ENCODE measurements around the gene LMX1B.

Gene LMX1B

DNA sequence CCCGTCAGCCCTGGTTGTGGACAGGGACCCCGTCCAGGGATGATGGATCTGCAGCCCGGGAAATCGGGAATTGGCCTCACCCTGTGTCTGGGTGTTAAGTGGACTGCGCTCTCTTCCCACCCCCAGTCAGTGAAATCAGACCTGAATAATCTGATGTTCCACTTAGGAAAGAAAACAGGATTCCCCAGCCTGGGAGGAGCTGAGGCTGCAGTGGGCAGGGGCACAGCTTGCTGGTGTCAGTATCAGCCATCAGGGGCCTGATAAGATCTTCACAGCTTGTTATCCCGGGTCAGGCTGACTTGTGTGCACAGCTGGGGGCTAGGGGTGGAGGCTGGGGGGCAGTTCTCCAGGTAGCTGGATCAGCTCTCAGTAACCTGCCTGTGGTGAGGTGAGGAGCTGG lies 29.1 kb downstream of the LMX1B start (continued):
- TF ChIP-seq, protein P1, sequence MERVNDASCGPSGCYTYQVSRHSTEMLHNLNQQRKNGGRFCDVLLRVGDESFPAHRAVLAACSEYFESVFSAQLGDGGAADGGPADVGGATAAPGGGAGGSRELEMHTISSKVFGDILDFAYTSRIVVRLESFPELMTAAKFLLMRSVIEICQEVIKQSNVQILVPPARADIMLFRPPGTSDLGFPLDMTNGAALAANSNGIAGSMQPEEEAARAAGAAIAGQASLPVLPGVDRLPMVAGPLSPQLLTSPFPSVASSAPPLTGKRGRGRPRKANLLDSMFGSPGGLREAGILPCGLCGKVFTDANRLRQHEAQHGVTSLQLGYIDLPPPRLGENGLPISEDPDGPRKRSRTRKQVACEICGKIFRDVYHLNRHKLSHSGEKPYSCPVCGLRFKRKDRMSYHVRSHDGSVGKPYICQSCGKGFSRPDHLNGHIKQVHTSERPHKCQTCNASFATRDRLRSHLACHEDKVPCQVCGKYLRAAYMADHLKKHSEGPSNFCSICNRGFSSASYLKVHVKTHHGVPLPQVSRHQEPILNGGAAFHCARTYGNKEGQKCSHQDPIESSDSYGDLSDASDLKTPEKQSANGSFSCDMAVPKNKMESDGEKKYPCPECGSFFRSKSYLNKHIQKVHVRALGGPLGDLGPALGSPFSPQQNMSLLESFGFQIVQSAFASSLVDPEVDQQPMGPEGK (tag by site-specific recombination; IDR thresholded peaks at IDR 0.05), result peak; percentile 48
- TF ChIP-seq ZNF311 (tag by site-specific recombination; IDR thresholded peaks at IDR 0.05; ENCODE audit: borderline replicate concordance), result no peak
- TF ChIP-seq MZF1 (tag by site-specific recombination; IDR thresholded peaks at IDR 0.05; ENCODE audit: borderline replicate concordance), result no peak
- no peak for TF ChIP-seq ZNF623 (tag by site-specific recombination; IDR thresholded peaks at IDR 0.05)
- TF ChIP-seq ZNF791 (tag by site-specific recombination; IDR thresholded peaks at IDR 0.05), result no peak
- no peak for TF ChIP-seq YY2 (tag by site-specific recombination; IDR thresholded peaks at IDR 0.05)
- TF ChIP-seq KLF10 (tag by site-specific recombination; IDR thresholded peaks at IDR 0.05), result no peak
- TF ChIP-seq ZSCAN30 (tag by site-specific recombination; IDR thresholded peaks at IDR 0.05), result no peak
- no peak for TF ChIP-seq ZNF426 (tag by site-specific recombination; IDR thresholded peaks at IDR 0.05)
- TF ChIP-seq ZBTB21 (tag by site-specific recombination; IDR thresholded peaks at IDR 0.05), result no peak
- TF ChIP-seq, protein P2, sequence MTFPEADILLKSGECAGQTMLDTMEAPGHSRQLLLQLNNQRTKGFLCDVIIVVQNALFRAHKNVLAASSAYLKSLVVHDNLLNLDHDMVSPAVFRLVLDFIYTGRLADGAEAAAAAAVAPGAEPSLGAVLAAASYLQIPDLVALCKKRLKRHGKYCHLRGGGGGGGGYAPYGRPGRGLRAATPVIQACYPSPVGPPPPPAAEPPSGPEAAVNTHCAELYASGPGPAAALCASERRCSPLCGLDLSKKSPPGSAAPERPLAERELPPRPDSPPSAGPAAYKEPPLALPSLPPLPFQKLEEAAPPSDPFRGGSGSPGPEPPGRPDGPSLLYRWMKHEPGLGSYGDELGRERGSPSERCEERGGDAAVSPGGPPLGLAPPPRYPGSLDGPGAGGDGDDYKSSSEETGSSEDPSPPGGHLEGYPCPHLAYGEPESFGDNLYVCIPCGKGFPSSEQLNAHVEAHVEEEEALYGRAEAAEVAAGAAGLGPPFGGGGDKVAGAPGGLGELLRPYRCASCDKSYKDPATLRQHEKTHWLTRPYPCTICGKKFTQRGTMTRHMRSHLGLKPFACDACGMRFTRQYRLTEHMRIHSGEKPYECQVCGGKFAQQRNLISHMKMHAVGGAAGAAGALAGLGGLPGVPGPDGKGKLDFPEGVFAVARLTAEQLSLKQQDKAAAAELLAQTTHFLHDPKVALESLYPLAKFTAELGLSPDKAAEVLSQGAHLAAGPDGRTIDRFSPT (tag by site-specific recombination; IDR thresholded peaks at IDR 0.05), result no peak
- TF ChIP-seq, protein P3, sequence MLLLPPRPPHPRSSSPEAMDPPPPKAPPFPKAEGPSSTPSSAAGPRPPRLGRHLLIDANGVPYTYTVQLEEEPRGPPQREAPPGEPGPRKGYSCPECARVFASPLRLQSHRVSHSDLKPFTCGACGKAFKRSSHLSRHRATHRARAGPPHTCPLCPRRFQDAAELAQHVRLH (tag by site-specific recombination; IDR thresholded peaks at IDR 0.05), result no peak
- no peak for TF ChIP-seq ZNF37A (tag by site-specific recombination; IDR thresholded peaks at IDR 0.05)
- TF ChIP-seq, protein P4, sequence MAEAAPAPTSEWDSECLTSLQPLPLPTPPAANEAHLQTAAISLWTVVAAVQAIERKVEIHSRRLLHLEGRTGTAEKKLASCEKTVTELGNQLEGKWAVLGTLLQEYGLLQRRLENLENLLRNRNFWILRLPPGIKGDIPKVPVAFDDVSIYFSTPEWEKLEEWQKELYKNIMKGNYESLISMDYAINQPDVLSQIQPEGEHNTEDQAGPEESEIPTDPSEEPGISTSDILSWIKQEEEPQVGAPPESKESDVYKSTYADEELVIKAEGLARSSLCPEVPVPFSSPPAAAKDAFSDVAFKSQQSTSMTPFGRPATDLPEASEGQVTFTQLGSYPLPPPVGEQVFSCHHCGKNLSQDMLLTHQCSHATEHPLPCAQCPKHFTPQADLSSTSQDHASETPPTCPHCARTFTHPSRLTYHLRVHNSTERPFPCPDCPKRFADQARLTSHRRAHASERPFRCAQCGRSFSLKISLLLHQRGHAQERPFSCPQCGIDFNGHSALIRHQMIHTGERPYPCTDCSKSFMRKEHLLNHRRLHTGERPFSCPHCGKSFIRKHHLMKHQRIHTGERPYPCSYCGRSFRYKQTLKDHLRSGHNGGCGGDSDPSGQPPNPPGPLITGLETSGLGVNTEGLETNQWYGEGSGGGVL (tag by site-specific recombination; IDR thresholded peaks at IDR 0.05), result no peak
- TF ChIP-seq, protein P5, sequence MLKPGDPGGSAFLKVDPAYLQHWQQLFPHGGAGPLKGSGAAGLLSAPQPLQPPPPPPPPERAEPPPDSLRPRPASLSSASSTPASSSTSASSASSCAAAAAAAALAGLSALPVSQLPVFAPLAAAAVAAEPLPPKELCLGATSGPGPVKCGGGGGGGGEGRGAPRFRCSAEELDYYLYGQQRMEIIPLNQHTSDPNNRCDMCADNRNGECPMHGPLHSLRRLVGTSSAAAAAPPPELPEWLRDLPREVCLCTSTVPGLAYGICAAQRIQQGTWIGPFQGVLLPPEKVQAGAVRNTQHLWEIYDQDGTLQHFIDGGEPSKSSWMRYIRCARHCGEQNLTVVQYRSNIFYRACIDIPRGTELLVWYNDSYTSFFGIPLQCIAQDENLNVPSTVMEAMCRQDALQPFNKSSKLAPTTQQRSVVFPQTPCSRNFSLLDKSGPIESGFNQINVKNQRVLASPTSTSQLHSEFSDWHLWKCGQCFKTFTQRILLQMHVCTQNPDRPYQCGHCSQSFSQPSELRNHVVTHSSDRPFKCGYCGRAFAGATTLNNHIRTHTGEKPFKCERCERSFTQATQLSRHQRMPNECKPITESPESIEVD (tag by site-specific recombination; IDR thresholded peaks at IDR 0.05), result no peak
- TF ChIP-seq ZNF501 (tag by site-specific recombination; IDR thresholded peaks at IDR 0.05), result no peak
- TF ChIP-seq ZNF600 (tag by site-specific recombination; IDR thresholded peaks at IDR 0.05), result peak; percentile 24; the same call in 1 of the 2 replicates
- no peak for TF ChIP-seq ZSCAN16 (tag by site-specific recombination; IDR thresholded peaks at IDR 0.05)
- TF ChIP-seq ZNF214 (tag by site-specific recombination; IDR thresholded peaks at IDR 0.05; ENCODE audit: borderline replicate concordance), result no peak
- TF ChIP-seq, protein P6, sequence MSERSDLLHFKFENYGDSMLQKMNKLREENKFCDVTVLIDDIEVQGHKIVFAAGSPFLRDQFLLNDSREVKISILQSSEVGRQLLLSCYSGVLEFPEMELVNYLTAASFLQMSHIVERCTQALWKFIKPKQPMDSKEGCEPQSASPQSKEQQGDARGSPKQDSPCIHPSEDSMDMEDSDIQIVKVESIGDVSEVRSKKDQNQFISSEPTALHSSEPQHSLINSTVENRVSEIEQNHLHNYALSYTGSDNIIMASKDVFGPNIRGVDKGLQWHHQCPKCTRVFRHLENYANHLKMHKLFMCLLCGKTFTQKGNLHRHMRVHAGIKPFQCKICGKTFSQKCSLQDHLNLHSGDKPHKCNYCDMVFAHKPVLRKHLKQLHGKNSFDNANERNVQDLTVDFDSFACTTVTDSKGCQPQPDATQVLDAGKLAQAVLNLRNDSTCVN (tag by site-specific recombination; optimal IDR thresholded peaks at IDR 0.05), result no peak
- no peak for TF ChIP-seq ZNF785 (tag by site-specific recombination; IDR thresholded peaks at IDR 0.05)
- TF ChIP-seq ZNF514 (tag by site-specific recombination; IDR thresholded peaks at IDR 0.05), result no peak
- TF ChIP-seq ZNF112 (tag by site-specific recombination; IDR thresholded peaks at IDR 0.05), result no peak
- no peak for TF ChIP-seq ZNF776 (tag by site-specific recombination; IDR thresholded peaks at IDR 0.05; ENCODE audit: borderline replicate concordance)
- TF ChIP-seq ZNF48 (tag by site-specific recombination; IDR thresholded peaks at IDR 0.05), result no peak
- TF ChIP-seq, protein P7, sequence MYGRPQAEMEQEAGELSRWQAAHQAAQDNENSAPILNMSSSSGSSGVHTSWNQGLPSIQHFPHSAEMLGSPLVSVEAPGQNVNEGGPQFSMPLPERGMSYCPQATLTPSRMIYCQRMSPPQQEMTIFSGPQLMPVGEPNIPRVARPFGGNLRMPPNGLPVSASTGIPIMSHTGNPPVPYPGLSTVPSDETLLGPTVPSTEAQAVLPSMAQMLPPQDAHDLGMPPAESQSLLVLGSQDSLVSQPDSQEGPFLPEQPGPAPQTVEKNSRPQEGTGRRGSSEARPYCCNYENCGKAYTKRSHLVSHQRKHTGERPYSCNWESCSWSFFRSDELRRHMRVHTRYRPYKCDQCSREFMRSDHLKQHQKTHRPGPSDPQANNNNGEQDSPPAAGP (tag by site-specific recombination; IDR thresholded peaks at IDR 0.05), result peak; percentile 30; the same call in 1 of the 2 replicates
- peak; percentile 62 for TF ChIP-seq EGR2 (tag by site-specific recombination; IDR thresholded peaks at IDR 0.05; ENCODE audit: low read depth)
- no peak for TF ChIP-seq ZNF768 (tag by site-specific recombination; IDR thresholded peaks at IDR 0.05)
- peak; percentile 61; the same call in 1 of the 2 replicates for TF ChIP-seq ZBTB17 (tag by site-specific recombination; IDR thresholded peaks at IDR 0.05)
- TF ChIP-seq, protein P8, sequence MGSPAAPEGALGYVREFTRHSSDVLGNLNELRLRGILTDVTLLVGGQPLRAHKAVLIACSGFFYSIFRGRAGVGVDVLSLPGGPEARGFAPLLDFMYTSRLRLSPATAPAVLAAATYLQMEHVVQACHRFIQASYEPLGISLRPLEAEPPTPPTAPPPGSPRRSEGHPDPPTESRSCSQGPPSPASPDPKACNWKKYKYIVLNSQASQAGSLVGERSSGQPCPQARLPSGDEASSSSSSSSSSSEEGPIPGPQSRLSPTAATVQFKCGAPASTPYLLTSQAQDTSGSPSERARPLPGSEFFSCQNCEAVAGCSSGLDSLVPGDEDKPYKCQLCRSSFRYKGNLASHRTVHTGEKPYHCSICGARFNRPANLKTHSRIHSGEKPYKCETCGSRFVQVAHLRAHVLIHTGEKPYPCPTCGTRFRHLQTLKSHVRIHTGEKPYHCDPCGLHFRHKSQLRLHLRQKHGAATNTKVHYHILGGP (tag by site-specific recombination; IDR thresholded peaks at IDR 0.05), result no peak

Data from HEK293 (cell line).